Cardiac septum (tissue), 1 donor: ENCODE measurements around the gene FCN1. TPM values are rescaled to one million over a fixed set of nuclear protein-coding genes. Genes with fewer than 3 reads are reported as not detected.

Source experiments
- DNase-seq: peaks from one replicate; pipeline ENCODE4 v3.0.0-alpha.2; 2020; ENCODE audit warnings: low spot score
- intact Hi-C: fragments of 100-400 bp; cut with DNase I; formaldehyde crosslinking; loops from one replicate; pipeline ENCODE4 v1.14.0; 2022
- total RNA-seq: library from RNA; stranded (reverse); fragmentation: NEBNext Ultra II Directional; extraction: Animal tissue kit (Norgen Biotek cat#: 25700); gene quantifications from one replicate; pipeline ENCODE4 v1.2.1, GENCODE V29; 2021
- donor health status: DM: no; HTN: no; CAD: no.

Gene FCN1
- total RNA-seq, 1 donor from 2014 or later = 5.3 TPM

DNA sequence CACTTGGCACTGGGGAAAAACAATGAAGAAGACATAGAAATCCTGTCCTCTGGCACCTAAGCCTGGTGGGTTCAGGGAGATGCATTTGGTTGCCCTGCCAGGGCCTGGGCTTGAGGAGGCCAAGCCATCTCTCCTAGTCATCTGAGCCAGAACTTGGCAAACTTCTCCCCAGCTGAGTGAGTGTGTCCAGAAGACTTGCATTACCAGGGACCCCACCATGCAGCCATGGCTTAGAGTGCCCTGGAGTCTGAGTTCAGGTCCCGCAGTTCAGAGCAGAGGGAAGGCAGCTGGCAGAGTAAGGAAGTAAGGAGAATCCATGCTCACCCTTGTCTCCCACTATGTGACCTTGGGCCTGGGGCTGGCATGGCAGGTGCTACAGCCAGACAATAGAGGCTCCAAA, 37.4 kb upstream of the FCN1 start:
- intact Hi-C loops = no loop called here
- DNase-seq = peak; percentile 35

DNA sequence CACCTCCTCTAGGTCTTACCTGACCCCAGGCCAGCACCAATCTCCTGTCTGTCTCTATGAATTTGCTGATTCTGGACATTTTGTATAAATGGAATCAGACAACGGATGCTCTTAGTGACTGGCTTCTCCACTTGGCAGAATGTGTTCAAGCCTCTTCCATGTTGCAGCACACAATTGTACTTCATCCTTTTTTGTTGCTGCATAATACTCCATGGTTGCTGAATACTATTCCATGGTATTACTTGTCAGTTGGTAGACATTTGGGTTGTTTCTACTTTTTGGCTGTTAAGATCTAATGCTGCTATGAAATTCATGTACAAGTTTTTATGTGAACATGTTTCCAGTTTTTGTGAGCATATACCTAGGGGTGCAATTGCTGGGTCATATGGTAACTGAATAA, 34.3 kb upstream of the FCN1 start:
- DNase-seq = no peak
- intact Hi-C loops = no loop called here

DNA sequence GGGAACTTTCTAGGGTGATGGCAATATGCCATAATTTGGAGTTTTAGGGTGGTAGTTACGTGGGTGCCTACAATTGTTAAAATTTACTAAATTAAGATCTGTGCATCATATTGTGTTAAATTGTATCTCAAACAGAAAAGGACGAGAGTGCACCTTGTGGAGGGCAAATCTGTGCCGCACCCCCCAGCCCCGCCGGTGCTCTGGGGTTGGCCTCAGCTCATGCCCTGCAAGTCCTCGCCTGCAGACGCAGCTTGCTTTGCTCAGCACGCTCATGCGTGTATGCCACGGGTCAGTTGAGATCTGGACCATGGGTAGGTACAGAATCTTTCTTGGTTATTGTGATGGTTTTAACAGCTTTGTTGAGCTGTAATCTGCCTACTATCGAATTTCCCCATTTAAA, 33.7 kb upstream of the FCN1 start:
- DNase-seq = peak; percentile 3
- intact Hi-C loops = no loop called here

DNA sequence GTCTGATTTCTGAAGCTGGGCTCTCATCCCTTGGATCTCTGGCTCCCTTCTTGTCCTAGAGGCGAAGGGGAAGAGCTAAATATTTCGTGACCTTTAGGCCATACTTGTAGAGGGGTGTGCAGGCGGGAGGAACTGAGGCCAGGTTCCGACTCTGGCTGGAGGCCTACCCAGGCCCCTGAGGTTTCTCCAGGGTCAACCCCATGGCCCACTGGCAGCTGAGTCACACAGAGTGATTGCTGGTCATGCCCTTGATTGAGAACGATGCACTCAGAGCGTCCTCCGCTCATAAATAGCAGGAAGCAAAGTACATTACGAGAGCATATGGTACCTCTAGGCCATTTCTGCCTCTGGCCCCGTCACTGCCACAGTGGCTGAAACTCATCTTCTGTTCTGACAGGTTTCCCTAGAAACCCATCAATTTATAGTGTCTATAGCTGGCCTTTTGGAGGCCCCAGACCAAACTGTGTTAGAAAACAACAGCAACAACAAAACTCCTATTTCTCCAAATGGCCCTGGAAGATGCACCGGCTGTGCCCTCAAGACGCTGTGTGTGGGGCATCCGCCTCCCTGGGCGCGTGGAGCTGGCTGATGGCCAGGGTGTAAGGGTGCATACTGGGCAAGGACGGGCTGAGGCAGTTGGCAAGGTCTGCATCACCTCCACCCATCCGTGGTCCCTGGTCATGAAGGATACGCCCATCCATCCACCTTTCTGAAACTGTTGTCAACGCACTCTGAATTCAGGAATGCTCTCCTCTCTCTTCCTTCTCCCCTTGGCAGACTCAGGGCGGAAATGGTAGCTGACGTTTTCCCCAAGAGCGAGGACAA, 32.9 kb upstream of the FCN1 start:
- intact Hi-C loops = no loop called here
- DNase-seq = peak; percentile 67

DNA sequence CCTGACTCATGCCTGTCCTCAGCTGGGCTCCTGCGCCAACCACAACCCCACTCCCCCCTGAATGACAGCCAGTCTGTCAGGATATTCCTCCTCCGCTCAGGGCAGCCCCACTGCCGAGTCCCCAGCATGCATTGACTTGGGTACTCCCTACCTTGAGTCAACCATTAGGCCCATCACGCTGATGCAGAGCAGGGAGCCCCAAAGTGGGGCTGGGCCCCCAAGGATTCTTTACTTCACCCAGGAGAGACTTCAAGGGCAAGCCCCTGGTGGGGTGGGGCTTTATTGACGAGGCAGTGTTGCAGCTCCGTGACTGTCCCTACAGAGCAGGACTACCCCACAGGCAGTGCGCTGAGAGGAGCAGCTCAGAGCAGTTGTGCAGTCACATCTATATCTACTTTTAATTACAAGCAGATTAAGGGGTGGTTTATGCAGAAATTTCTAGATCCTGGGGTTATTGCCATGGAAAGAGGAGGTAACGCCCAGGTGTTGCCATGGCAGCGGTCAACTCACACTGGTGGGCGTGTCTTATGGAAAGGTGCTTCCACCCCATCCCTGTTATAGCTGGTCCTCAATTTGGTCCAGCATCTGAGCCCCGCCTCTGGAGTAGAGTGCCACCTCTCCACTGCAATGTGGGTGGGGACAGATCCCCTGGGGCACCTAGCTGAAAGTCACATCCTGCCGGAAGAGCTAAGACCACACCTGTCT, 32.1 kb upstream of the FCN1 start:
- intact Hi-C loops = no loop called here
- peak; percentile 51 for DNase-seq

DNA sequence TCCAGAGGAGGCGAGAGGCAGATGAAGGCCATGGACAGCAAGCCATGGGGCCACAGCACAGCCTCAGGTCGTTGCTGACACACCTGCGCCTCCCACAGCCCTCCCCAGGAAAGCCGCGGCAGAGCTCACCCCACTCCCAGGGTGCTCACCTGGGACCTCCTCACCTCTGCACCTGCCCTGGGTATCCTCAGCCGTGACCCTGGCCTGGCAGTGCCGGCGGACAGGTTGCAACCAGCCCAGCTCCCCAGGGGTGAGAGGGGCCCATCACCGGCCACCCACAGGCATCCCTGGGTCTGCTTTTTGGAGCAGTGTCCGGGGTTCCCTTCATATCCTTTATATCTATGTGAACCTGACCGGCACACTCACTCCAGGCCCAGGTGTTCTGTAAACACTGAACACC, 30.4 kb upstream of the FCN1 start:
- intact Hi-C loops = no loop called here
- DNase-seq = no peak

DNA sequence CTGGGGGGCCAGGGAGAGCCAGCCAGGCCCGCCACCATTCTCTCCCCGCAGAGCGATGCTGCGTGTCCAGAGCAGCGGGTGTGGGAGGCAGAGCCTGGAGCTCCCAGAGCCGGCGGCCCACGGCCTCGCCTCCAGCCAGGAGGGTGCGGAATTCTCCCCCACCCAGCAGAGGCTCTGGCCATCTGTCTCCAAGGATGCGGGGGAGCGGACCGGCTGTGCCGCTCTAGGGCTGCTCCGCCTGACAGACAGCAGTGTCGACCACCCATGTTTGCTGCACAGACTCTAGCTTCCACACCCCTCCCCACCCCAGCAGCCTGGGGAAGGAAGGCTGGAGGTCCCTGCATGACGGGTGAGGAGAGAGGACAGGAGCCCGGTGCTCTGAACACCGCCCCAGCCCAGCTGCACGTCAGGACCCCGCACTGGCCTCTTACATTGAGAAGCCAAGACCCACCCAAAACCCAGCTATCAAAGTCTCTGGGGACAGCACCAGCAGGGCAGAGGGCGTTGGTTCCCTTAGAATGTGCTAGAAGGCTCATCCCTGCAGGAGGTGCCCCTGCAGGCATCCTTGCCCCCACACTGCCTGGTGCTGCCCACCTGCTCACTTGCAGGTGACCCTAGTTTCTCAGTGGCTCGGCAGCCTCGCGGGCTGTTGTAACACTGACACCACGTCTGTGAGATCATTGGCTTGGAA, 29.7 kb upstream of the FCN1 start:
- no peak for DNase-seq
- intact Hi-C loops = no loop called here

DNA sequence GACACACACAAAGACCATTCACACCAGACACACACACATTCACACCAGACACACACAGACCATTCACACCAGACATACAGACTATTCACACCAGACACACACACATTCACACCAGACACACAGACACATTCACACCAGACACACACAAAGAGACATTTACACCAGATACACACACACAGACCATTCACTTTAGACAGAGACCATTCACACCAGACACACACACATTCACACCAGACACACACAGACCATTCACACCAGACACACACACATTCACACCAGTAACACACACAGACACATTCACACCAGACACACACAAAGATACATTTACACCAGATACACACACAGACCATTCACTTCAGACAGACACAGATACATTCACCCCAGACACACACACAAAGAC, 29.0 kb upstream of the FCN1 start:
- no peak for DNase-seq
- intact Hi-C loops = no loop called here

DNA sequence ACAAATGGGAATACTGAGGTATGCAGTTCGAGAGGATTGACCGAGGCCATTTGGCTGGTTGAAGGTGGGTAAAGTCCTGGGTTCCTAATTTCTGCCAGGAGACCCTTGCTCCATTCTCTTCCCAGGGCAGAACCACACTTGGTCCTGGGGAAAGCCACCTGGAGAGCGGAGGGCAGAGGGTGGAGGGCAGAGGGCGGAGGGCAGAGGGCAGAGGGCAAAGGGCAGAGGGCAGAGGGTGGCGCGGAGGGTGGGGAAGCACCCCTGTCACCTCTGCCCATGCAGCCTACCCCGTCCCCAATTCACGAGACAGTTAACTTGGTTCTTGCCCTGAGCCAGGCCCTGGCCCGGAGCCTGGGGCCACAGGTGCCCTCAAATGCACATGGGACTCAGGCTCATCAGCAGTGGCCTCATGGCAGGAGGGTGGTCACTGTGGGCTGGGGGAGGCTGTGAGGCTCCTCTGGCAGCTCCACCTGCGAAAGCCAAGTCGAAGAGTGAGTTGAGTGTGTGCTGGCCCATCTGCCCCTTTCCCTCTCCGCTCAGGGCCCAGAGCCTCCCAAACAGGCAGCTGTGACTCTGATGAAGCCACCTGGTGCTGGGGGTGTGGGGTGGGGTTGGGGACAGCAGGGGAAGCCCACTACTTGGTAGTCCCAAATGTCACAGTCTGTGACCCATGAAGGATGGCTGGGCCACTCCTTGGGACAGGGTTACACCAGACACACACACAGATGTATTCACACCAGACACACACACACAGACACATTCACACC, 28.0 kb upstream of the FCN1 start:
- intact Hi-C loops = no loop called here
- no peak for DNase-seq

DNA sequence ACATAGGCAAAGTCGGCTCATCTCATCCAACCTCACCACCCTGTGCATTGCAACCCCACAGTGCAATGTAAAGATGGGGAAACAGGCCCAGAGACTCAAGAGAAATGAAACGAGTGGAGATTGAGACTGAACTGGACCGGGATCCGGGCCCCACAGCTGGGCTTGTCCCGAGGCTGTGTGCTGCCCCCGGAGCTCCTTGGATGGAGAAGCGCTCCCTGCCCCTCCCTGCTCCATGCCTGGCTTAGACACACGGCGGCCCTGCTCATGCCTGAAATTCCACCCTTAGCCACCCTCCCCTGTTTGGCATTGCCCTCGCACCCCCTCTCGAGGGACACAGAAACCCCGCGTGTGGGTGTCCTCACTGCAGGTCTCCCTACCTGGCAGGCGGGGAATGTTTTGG, 27.2 kb upstream of the FCN1 start:
- DNase-seq = no peak
- intact Hi-C loops = no loop called here

DNA sequence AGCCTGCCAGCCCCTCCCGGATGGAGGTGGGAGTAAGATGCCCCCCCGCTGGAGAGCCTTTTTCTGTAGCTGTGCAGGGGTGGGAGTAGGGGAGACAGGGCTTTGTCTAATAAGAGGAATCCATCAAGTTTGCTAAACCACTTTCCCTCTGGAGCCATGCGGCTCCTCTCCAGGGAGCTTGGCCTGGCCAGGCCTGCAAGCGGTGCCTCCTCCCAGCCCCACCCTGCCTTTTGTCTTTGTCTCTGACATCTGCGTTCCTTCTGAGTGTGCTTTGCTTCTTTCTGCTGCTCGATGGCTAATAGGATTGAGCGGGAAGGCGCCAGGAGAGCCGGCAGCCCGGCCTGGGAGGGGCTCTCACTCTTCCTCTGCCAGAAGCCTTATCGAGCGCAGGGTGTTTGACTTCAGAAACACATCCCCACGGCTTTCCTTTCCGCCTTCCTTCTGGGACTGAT, 26.7 kb upstream of the FCN1 start:
- DNase-seq = no peak
- intact Hi-C loops = no loop called here

DNA sequence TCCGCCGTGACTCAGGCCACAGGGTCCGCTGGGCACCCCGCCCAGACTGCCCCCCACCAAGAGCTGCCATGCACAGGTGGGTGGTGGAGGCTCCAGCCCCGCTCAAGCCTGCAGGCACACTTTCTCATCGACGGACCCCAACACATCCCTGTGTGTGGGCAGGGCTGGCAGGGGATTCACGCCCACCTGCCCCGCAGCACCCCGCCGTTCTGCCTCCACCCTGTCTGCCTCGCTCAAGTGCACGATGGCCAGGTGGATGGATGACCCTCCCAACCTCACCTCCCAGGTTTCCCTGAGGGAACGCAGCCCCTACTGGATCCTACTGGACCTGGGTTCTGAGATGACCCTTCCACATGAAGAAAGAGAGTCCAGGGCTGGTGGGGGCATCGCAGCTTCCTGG, 26.1 kb upstream of the FCN1 start:
- DNase-seq = no peak
- intact Hi-C loops = no loop called here

DNA sequence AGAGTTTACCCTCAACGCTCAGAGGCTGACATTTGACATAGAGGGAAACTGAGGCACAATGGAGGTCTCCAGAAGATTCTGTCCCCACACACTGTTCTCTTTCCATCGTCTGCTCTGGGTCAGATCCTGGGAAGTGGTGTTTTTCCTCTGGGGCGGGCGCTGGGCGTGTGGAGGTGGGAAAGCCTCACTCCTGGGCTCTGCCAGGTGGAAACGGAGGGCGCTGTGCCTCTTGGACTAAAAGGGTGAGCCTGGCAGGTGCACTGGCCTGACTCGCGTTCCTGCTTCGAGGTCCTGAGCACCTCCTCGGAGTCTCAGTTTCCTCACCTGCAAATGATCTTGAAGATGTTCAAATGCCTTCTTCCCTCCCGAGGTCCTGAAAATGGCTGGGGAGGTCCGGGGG, 25.7 kb upstream of the FCN1 start:
- no peak for DNase-seq
- intact Hi-C loops = no loop called here

DNA sequence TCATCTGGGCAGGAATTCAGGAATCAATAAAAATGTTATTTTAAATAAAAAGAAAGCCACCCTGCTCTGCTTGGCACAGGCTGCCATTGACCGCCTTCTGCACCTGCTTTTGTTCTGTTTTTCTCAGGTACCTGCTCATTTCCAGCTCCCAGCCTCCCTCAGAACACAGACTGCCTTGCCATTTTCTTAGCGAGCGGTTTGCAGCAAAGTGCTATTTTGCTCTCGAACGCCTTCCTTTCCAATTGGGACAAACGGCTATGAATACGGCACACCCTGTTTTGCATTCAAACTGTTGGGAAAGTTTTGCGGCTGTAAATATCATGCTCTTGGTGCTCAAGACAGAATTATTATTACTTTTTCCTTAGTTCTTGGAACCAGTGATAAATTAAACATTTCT, 25.1 kb upstream of the FCN1 start:
- intact Hi-C loops = no loop called here
- no peak for DNase-seq

DNA sequence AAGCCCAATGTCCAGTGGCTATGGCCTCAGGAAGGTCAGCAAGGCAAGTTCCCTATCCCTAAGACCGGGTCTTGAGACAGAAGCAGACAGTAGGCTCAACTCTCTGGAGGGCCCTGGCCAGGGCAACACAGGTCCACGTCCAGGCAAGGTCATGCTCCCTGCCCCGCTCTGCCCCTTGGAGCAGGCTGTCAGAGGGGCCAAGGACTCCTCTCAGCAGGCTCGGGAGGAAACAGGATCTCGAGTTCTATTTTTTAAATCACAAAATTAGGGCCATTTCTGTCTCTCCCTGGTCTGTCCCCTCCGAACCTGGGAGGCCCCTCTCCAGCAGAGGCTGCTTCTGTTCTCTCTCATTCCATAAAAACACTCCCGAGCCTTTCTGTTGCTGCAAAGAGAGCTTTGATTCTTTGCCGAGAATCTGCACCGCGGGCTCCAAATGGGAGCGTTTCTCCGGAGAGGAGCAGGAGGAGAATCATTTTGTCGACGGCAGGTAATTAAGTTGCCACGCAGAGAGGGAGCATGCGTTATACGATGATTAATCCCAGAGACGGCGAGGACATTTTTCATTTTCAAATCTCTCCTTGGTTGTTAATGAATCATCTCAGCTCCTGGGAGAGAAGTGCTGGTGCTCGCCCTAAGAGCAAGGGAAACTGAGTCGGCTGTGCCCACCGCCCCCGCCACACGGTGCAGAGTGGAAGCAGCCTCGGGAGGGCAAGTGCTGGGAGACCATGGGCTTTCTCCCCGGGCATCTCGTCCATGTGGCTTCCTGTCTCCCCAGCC, 24.5 kb upstream of the FCN1 start:
- no peak for DNase-seq
- intact Hi-C loops = no loop called here

DNA sequence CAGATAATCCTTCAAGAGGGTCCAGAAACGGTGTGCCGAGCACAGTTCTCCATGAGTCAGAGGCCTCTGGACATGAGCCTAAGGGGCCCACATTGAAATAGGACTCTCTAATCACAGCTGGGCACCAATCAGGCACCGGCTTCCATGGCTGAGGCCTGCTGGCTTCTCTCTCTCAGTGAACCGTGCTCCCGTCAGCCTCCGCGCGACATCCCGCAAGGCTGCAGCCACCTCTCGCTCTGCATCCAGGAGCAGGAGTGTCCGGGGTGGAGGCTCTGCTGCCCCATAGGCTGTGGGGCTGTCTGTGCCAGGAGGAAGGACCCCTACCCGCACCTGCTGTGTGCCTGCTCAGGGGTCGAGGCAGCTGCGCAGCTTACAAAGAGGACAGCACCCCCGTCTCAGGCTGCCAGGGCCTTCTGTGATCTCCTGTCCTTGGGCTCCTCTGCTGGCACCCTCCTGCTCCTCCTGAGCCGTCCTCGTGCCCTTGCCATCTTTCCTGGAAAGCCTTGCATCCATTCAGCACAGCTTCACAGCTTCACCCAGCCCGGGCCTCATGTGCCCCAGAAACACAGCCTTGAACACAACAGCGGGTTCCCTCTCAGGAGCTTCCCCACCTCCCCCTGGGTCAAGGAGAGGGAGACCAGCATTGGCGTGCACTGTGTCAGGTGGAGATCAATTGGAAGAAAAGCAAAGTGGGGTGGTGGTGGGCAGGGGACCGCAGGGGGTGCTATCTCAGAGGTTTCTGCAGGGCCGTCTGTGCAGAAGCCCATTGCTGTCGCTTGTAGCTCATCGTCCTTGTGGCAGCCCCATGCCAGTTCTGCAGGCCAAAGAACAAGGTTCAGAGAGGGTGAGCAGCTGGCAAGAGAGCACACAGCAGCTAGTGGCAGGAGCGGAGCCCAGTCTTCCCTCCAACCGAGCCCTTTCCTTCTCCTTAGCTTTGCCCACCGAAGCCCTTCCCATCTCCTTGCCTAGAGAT, 22.8 kb upstream of the FCN1 start:
- intact Hi-C loops = no loop called here

DNA sequence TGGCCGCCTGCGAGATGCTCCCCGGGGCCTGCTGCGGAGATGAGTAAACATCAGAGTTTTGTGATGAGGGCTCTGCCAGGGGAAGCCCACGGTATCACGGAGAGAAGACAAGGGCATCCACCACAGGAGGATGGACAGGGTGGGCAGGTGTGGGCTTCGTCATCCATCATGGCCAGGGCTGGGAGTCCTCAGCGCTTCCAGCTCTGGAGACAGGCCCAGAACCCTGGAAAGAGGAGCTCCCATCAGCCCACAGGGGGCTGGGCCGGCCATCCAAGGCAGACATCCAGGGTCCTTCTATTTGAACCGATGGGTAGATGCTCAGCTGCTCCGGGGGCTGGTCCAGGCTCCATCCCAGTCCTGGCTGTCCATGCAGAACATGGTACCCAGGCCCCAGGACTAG, 22.1 kb upstream of the FCN1 start:
- no peak for DNase-seq
- intact Hi-C loops = no loop called here

More for the DNA sequence above, 22.8 kb upstream of the FCN1 start:
- no peak for DNase-seq

DNA sequence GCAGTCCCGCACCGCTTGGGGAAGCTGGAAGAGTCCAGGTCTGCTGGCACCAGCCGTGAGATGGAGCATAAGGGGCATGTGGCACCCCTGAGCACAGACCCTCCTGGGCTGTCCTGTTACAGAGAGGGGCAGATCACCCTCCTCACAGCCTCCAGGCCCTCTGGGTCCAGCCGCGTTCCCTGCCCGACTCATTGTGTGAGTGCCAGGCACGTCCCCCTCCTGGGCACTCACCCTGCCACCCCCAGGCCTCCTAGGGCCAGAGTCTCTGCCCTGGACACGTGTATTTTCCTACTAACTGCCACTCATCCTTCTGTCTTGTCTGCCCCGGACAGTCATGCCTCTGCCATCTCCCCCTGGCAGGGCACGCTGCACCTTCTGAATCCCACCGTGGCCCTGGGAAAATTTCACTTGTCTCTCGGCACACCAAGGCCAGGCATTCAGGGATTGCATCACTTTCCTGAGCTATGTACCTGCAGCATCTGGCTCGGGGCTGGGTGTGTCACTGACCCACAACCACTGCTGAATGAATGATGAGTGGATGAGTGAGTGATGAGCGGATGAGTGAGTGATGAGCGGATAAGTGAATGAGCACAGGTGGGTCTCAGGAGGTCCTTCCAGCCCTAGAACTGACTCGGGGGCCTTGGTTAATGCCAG, 21.5 kb upstream of the FCN1 start:
- intact Hi-C loops = no loop called here
- no peak for DNase-seq
